ENCODE results near the gene PWWP2B. TPM values are rescaled to one million over a fixed set of nuclear protein-coding genes. Genes with fewer than 3 reads are reported as not detected.

The PWWP2B gene
- 49.4 TPM for total RNA-seq (ENCODE audit: unreplicated experiment)
- long read RNA-seq, partial matches to known transcripts, result 0 of 2 reads
- long read RNA-seq, other reads (novel, unspliced or antisense), result 2 of 2 reads

GRCh38 chr10:132397036-132397541 lies at the start of gene PWWP2B:
PWWP2B (plus strand) TSS chr10:132397200; CDS start chr10:132397227, 27 bp downstream.
- Mint-ChIP-seq H3K36me3 (ENCODE audit: unreplicated experiment) (peaks cover 6% of the 10 kb centered on the region), H3K4me3 (ENCODE audit: unreplicated experiment) (peak within 1 kb of the TSS; percentile 94), H3K4me1 (ENCODE audit: low read depth, unreplicated experiment) (peaks cover 7% of the 10 kb centered on the region), H3K9me3 (ENCODE audit: unreplicated experiment) (peaks cover 8% of the 10 kb centered on the region), H3K27me3 (ENCODE audit: unreplicated experiment) (peaks cover 2% of the 10 kb centered on the region), H3K27ac (ENCODE audit: unreplicated experiment) (peak within 1 kb of the TSS; percentile 98)
- no peak for TF ChIP-seq CTCF (IDR thresholded peaks at IDR 0.05; ENCODE audit: partially characterized antibody, unreplicated experiment)
- peak; percentile 70 for DNase-seq

DNA sequence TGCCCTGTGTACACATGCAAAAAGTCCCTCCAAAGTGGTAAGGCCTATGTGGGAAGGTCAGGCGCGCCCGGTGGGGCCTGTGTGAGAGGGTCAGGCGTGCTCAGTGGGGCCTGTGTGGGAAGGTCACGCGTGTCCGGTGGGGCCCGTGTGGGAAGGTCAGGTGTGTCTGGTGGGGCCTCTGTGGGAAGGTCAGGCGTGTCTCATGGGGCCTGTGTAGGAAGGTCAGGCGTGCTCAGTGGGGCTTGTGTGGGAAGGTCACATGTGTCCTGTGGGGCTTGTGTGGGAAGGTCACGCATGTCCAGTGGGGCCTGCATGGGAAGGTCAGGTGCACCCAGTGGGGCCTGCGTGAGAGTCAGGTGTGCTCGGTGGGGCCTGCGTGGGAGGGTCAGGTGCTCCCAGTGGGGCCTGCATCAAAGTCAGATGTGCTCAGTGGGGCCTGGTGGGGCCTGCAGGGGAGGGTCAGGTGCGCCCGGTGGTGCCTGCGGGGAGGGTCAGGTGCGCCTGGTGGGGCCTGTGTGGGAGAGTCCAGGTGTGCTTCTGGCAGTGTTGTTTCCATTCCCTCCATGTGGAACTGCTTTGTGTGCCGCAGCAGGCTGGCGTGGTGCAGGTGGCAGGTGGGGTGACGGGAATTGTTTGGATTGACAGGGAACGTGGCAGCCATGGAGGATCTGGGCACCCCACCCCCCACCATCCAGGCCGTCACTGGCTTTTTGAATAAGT lies 49.6 kb upstream of the PWWP2B start:
- H3K9me3 Mint-ChIP-seq (ENCODE audit: unreplicated experiment), result no peaks in the 10 kb centered on the region
- no peak for TF ChIP-seq CTCF (IDR thresholded peaks at IDR 0.05; ENCODE audit: partially characterized antibody, unreplicated experiment)
- H3K27ac Mint-ChIP-seq (ENCODE audit: unreplicated experiment), result no peak overlapping the region
- peaks cover 5% of the 10 kb centered on the region for H3K4me1 Mint-ChIP-seq (ENCODE audit: low read depth, unreplicated experiment)
- peaks cover 15% of the 10 kb centered on the region for H3K36me3 Mint-ChIP-seq (ENCODE audit: unreplicated experiment)
- no peak overlapping the region for H3K4me3 Mint-ChIP-seq (ENCODE audit: unreplicated experiment)
- DNase-seq, result no peak
- peaks cover 6% of the 10 kb centered on the region for H3K27me3 Mint-ChIP-seq (ENCODE audit: unreplicated experiment)

DNA sequence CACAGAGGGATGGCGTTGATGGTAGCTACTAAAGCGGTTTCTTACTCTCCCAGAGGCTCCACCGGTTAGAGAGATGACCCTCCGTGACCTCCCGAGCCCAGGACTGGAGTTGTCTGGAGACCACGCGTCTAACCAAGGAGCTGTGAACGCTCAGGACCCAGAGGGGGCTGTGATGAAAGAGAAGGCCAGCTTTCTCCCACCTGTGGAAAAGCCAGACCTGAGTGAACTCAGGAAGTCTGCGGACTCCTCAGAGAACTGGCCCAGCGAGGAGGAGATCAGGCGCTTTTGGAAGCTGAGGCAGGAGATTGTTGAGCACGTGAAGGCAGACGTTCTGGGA lies 49.1 kb upstream of the PWWP2B start:
- H3K4me1 Mint-ChIP-seq (ENCODE audit: low read depth, unreplicated experiment), result peaks cover 7% of the 10 kb centered on the region
- peaks cover 8% of the 10 kb centered on the region for H3K27me3 Mint-ChIP-seq (ENCODE audit: unreplicated experiment)
- no peak overlapping the region for H3K27ac Mint-ChIP-seq (ENCODE audit: unreplicated experiment)
- no peak overlapping the region for H3K4me3 Mint-ChIP-seq (ENCODE audit: unreplicated experiment)
- H3K36me3 Mint-ChIP-seq (ENCODE audit: unreplicated experiment), result peaks cover 12% of the 10 kb centered on the region
- peaks cover 2% of the 10 kb centered on the region for H3K9me3 Mint-ChIP-seq (ENCODE audit: unreplicated experiment)
- no peak for TF ChIP-seq CTCF (IDR thresholded peaks at IDR 0.05; ENCODE audit: partially characterized antibody, unreplicated experiment)
- DNase-seq, result no peak

DNA sequence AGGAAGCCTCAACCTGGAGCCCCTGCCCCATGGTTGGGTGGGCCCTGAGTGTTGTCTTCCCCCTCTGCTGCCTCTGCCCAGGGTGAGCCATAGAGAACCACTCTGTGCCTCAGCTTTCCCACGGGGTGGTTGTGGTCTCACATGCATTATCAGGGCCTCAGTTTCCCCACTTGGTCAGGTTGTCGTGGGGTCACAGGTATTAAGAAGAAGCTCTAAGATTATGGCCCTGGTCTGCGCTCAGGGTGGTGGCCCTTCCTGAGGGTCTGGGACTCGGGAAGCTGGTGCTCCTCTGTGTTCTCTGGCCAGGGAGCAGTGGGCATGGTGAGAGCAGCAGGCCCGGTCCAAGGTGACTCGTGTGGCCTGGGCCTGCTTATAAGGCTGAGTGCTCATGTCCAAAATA lies 47.2 kb upstream of the PWWP2B start:
- Mint-ChIP-seq H3K9me3 (ENCODE audit: unreplicated experiment) (peaks cover 2% of the 10 kb centered on the region), H3K27me3 (ENCODE audit: unreplicated experiment) (peaks cover 11% of the 10 kb centered on the region), H3K4me3 (ENCODE audit: unreplicated experiment) (no peak overlapping the region), H3K27ac (ENCODE audit: unreplicated experiment) (no peak overlapping the region), H3K36me3 (ENCODE audit: unreplicated experiment) (peaks cover 4% of the 10 kb centered on the region), H3K4me1 (ENCODE audit: low read depth, unreplicated experiment) (peaks cover 11% of the 10 kb centered on the region)
- DNase-seq, result no peak
- TF ChIP-seq CTCF (IDR thresholded peaks at IDR 0.05; ENCODE audit: partially characterized antibody, unreplicated experiment), result no peak

DNA sequence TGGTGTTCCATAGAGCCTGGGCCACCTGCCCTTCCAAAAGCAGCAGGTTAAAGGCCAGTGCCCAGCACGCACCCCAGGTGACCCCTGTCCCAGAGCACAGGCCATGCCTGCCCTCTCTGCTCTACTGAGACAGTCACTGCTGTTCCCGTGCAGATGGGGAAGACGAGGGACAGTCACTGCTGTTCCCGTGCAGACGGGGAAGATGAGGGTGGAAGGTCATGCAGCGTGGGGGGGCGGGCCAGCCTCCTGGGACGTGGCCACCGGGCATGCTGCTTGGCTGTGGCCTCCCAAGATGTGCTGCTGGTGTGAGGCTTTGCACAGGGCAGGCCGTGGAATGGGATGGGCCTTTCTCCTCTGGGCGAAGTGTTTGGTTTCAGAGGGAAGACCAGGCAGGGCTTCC lies 46.6 kb upstream of the PWWP2B start:
- H3K4me1 Mint-ChIP-seq (ENCODE audit: low read depth, unreplicated experiment), result peaks cover 11% of the 10 kb centered on the region
- peaks cover 16% of the 10 kb centered on the region for H3K27me3 Mint-ChIP-seq (ENCODE audit: unreplicated experiment)
- no peak for DNase-seq
- no peak overlapping the region for H3K4me3 Mint-ChIP-seq (ENCODE audit: unreplicated experiment)
- no peak overlapping the region for H3K27ac Mint-ChIP-seq (ENCODE audit: unreplicated experiment)
- H3K9me3 Mint-ChIP-seq (ENCODE audit: unreplicated experiment), result peaks cover 2% of the 10 kb centered on the region
- no peak for TF ChIP-seq CTCF (IDR thresholded peaks at IDR 0.05; ENCODE audit: partially characterized antibody, unreplicated experiment)
- peaks cover 4% of the 10 kb centered on the region for H3K36me3 Mint-ChIP-seq (ENCODE audit: unreplicated experiment)

Data from glutamatergic neuron (in vitro differentiated cells).